Measurements from ENCODE around the gene HIVEP1.

HIVEP1 gene

DNA sequence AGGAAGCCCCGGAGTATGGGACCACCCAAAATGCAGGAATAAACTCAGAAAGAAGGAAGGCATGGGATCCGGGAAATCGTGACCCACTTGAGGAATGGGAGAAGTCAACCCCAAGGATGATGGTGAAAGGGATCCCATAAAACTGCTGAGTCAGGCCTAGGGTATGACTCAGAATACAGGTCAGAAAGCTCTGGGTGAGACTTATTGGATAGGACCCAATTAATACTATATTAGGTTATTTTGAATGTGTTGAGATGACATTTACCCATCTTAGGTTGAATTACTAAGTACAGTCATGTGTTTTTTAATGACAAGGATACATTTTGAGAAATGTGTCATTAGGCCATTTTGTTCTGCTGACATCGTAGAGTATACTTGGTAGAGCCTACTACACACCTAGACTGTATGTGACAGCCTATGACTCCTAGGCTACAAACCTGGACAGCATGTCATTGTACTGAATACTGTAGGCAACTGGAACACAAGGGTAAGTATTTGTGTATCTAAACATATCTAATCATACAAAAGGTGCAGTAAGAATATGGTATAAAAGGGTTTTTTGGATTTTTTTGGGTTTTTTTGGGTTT lies 17.1 kb upstream of the HIVEP1 start:
- DNase-seq = no peak

- DNase-seq = no peak
Measured at GRCh38 chr6:11996751-11997150, 15.4 kb upstream of the HIVEP1 start.

GRCh38 chr6:11999246-11999645 lies 12.9 kb upstream of the HIVEP1 start:
- peak; percentile 71 for DNase-seq

DNA sequence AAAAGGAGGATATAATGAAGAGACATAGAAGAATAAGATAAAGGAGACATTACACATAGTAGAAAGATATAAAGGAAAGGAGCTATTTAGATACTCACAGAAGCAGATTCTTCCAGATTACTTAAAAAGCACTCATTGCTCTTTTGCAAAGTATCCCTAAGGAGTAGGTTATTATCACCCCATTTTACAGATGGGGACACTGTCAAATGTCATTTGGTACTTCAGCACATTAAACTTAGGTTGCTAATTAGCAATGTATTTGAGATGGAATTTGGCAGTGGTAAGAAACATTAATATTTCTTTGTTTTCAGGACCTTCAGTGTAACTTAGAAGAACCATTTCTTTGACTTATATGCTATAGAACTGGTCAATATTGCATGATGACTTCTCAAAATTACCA lies 11.9 kb upstream of the HIVEP1 start:
- no peak for DNase-seq

DNA sequence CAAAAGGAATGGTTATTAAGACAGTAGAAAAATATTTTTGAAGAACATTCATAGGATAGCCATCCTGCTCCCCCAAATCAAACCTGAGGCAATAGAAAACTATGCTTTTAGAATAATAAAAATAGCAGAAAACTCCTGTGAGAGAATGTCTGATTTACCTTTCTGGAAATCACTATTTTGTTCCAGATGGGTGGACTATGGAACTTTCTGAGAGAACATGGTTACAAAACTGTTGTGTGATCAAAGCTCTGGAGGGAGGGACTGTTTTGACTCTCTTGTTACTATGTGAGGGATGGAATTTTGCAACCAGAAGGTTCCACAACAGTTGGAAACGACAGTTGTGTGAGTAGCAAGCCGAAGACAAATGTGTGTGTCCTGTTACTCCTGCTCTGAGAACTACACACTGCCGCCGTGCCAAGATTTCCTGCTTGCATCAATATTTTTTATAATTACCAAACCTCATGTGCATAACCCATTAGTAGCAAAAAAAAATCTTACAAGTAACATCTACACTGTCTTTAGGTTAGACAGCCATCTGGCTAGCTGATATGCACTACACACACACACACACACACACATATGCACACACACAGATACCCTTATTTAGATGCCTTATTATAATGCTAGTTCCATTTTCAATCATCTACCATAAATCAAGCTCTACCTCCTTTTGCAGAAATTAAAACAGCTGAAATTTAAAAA lies 11.0 kb upstream of the HIVEP1 start:
- peak; percentile 18 for DNase-seq

DNA sequence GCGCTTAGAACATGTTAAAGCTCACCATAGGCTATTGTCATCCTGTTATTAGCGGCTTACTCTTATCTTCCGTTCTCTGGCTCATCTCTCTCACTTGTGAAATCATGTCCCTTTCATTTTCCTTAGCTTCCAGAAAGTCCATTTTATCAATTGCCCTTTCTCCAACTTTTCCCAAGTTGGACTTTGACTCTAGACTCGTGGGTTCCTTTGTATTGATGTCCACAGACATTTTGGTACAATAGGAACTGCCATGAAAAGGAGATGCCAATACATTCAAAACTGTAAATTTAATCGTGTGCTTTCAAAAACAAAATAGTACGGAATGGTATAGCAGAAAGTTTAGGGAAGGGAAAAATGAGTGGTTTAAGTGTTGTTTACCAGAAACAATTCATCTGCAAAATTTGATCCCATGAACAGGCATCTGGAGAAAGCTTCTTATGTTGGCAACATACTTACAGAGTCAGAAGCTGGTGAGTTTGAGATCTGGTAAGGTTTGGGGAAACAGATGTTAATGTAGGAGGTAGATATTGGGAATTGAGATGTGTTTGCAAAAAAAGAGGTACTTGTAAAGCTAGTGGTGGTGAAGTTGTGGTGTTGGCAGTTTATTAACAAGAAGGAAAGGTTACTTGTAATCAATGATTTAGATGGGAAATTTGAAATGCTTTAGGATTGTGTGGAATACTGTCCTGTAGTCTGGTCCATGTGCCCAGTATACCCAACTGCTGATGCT lies 10.2 kb upstream of the HIVEP1 start:
- DNase-seq = no peak

DNA sequence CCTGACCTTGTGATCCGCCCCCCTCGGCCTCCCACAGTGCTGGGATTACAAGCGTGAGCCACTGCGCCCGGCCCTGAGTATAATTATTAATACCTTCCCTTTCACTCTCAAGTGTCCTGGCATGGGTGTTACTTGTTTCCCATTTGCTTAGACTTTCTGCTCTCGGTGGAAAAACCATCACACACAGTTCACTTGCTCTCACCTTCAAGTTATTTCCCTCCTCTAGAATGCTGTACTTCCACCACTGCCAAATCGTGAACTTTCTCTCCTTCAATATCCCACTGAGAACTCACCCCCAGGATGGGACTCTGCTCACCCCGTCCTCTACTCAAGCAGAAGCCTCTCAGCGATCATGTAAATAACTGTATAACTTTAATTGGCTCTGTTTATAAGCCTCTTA lies 4.6 kb upstream of the HIVEP1 start:
- no peak for DNase-seq

- DNase-seq = no peak
Measured at GRCh38 chr6:12007887-12008286, 4.2 kb upstream of the HIVEP1 start.

- DNase-seq = peak; percentile 71
Measured at GRCh38 chr6:12008366-12009179, 3.5 kb upstream of the HIVEP1 start.

DNA sequence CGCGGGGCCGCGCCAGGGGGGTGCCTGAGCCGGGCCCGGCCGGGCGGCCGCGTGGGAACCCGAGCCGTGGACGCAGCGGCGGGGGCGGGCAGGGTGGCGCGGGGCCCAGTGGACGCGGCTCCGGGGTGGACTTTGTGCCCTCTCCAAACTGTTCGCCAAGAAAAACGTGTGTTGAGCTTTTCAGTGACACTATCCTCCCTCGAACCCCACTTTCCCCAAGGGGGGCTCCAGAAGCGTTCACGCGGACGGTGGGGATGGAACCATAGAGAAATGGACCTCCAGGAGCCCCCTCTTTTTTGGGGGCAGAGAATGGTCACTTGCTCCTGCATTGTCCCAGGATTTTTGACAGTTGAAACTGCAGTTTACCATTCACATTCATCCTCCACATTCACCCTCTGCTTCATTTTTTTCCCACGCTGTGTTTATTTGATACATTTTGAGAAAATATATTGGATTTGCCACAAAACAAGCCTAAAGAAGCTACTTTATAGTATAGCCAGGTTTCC lies 2.9 kb upstream of the HIVEP1 start:
- DNase-seq = no peak

DNA sequence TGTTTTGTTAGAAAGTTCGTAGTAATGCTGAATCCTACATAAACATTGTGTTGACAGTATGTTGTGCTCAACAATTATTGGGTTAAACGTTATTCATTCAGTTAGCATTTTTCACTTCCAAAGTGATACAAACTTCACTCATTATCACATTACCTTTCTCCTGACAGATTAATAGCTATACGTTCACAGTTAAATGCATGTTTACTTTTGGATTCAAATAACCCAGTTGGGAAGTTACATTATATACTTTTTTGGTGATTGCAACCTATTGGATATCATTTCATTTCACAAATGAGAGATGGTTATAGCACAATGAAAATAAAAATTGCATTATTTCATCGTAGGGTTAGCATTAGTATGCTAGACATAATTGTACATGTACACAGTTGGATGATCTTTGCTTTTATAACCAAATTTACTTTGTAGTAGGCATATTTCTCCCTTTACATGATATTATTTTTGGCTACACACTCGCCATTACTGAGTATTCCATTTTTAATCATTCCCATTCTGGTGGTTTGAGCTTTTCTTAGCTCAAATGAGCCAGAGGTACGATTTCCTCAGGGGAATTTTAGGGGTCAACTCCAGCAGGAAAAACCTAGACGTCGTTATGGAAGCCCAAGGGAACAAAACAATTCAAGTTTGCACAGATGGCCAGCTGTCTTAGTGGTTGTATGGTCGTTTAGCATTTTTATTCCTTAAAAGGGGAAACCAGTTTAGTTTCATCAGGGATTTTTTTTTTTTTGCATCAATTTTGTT lies 2.1 kb upstream of the HIVEP1 start:
- DNase-seq = peak; percentile 92

- no peak for DNase-seq
Measured at GRCh38 chr6:12010635-12011275, 1.4 kb upstream of the HIVEP1 start.

GRCh38 chr6:12011276-12012037 lies 655 bp upstream of the HIVEP1 start:
- peak; percentile 98 for DNase-seq

DNA sequence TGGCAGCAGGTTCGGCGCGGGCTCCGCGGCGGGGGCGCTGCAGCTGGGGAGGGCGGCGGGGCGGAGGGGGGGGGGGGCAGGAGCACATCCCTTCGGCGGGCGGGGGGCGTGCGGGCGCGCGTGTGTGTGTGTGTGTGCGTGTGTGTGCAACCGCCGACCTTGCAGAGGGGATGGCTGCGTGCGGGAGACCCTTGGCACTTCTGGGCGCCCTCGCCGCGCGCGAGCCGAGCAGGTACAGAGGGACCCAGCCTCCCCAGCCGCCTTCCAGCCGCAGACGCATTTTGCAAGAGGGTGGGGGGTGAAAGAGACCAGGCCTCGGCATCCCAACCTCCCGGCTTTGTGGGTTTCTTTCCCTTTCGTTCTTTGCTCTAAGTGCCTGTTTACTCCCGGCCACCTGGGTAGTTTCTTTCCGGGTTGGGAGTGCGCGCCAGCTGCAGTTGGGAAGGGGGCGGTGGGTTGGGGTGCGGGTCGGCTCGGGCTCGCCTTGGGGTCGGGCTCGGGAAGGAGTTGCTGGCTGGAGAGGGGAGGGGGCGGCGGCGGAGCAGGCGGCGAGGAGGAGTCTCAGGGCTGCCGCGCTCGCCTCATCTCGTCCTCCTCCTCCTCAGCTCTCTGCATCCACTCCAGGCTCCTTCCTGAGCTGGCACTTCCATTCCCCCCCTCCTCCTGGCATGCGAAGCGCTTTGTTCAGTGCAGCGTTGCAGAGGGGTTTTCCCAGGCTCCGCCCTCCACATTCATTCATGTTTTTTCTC lies 620 bp downstream of the HIVEP1 start:
- DNase-seq = peak; percentile 88

- DNase-seq = peak; percentile 54
Measured at GRCh38 chr6:12013307-12013719, 1.2 kb downstream of the HIVEP1 start.

- peak; percentile 71 for DNase-seq
Measured at GRCh38 chr6:12014027-12014872, 2.1 kb downstream of the HIVEP1 start.

GRCh38 chr6:12014873-12015149 lies 2.7 kb downstream of the HIVEP1 start:
- DNase-seq = no peak

DNA sequence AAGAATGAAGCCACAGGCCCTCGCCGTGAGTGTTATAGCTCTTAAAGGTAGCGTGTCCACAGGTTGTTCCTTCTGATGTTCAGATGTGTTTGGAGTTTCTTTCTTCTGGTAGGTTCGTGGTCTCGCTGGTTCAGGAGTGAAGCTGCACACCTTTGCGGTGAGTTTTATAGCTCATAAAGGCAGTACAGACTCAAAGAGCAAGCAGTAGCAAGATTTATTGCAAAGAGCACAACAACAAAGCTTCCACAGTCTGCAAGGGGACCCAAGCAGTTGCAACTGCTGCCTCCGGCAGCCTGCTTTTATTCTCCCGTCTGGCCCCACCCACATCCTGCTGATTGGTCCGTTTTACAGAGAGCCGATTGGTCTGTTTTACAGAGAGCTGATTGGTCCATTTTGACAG lies 5.2 kb downstream of the HIVEP1 start:
- DNase-seq = no peak

GRCh38 chr6:12017876-12018401 lies 5.8 kb downstream of the HIVEP1 start:
- no peak for DNase-seq
